Mononuclear cell (primary cell): ENCODE data around the gene OSBPL1A. TPM values are rescaled to one million over a fixed set of nuclear protein-coding genes. Genes with fewer than 3 reads are reported as not detected.

ENCODE experiments used
- H3K27me3 ChIP-seq: 2 replicates; pipeline ENCODE4 v1.6.0; 2011; ENCODE audit warnings: low read length, control low read depth; ENCODE audit not compliant: insufficient read depth
- H3K4me1 ChIP-seq: 2 replicates; pipeline ENCODE4 v1.5.1; 2011; ENCODE audit warnings: mild to moderate bottlenecking, low read length, control low read depth; ENCODE audit not compliant: insufficient read depth
- H3K4me3 ChIP-seq: 2 replicates; pipeline ENCODE4 v1.5.1; 2011; ENCODE audit warnings: mild to moderate bottlenecking, low read length, moderate library complexity
- H3K9me3 ChIP-seq: 2 replicates; pipeline ENCODE4 v1.5.1; 2011; ENCODE audit warnings: low read depth, mild to moderate bottlenecking, control low read depth, low read length
- total RNA-seq: library from RNA; depleted of rRNA; stranded (reverse); fragments of >200 nt; gene quantifications from one replicate; pipeline ENCODE4 v1.2.3, GENCODE V29; 2012

Gene OSBPL1A
- total RNA-seq, 1 donor: 4.2 TPM

- Histone ChIP-seq H3K4me1 (peaks cover 10% of the 10 kb centered on the region), H3K4me3 (no peak overlapping the region), H3K27me3 (no peaks in the 10 kb centered on the region), H3K9me3 (no peaks in the 10 kb centered on the region)
Measured at GRCh38 chr18:24189007-24189528, 208.6 kb downstream of the OSBPL1A start.

- H3K27me3 ChIP-seq: no peaks in the 10 kb centered on the region
- H3K9me3 ChIP-seq: no peaks in the 10 kb centered on the region
- no peak overlapping the region for H3K4me3 ChIP-seq
- peaks cover 10% of the 10 kb centered on the region for H3K4me1 ChIP-seq
Measured at GRCh38 chr18:24188120-24188519, 209.5 kb downstream of the OSBPL1A start.

- Histone ChIP-seq H3K27me3 (no peaks in the 10 kb centered on the region), H3K4me3 (no peak overlapping the region), H3K9me3 (no peaks in the 10 kb centered on the region), H3K4me1 (peaks cover 10% of the 10 kb centered on the region)
Measured at GRCh38 chr18:24187689-24188088, 209.9 kb downstream of the OSBPL1A start.

- Histone ChIP-seq H3K9me3 (no peaks in the 10 kb centered on the region), H3K4me3 (no peak overlapping the region), H3K27me3 (no peaks in the 10 kb centered on the region), H3K4me1 (peaks cover 10% of the 10 kb centered on the region)
Measured at GRCh38 chr18:24187049-24187448, 210.6 kb downstream of the OSBPL1A start.

- Histone ChIP-seq H3K4me1 (peaks cover 10% of the 10 kb centered on the region), H3K27me3 (no peaks in the 10 kb centered on the region), H3K4me3 (no peak overlapping the region), H3K9me3 (no peaks in the 10 kb centered on the region)
Measured at GRCh38 chr18:24185805-24186204, 211.8 kb downstream of the OSBPL1A start.

GRCh38 chr18:24181806-24182205, 215.8 kb downstream of the OSBPL1A start:
- Histone ChIP-seq H3K4me3 (no peak overlapping the region), H3K27me3 (no peaks in the 10 kb centered on the region), H3K4me1 (peaks cover under 1% of the 10 kb centered on the region), H3K9me3 (no peaks in the 10 kb centered on the region)

GRCh38 chr18:24180048-24180447, 217.6 kb downstream of the OSBPL1A start:
- Histone ChIP-seq H3K4me1 (no peaks in the 10 kb centered on the region), H3K4me3 (no peak overlapping the region), H3K27me3 (no peaks in the 10 kb centered on the region), H3K9me3 (no peaks in the 10 kb centered on the region)

GRCh38 chr18:24177499-24178133, 220.0 kb downstream of the OSBPL1A start:
- H3K9me3 ChIP-seq: no peaks in the 10 kb centered on the region
- no peaks in the 10 kb centered on the region for H3K4me1 ChIP-seq
- no peaks in the 10 kb centered on the region for H3K27me3 ChIP-seq
- no peak overlapping the region for H3K4me3 ChIP-seq

- Histone ChIP-seq H3K4me3 (no peak overlapping the region), H3K27me3 (no peaks in the 10 kb centered on the region), H3K4me1 (no peaks in the 10 kb centered on the region), H3K9me3 (no peaks in the 10 kb centered on the region)
Measured at GRCh38 chr18:24176727-24177416, 220.8 kb downstream of the OSBPL1A start.

GRCh38 chr18:24173997-24174396, 223.6 kb downstream of the OSBPL1A start:
- Histone ChIP-seq H3K4me1 (no peaks in the 10 kb centered on the region), H3K27me3 (no peaks in the 10 kb centered on the region), H3K4me3 (no peak overlapping the region), H3K9me3 (no peaks in the 10 kb centered on the region)

GRCh38 chr18:24170360-24170759, 227.3 kb downstream of the OSBPL1A start:
- H3K4me1 ChIP-seq: no peaks in the 10 kb centered on the region
- H3K9me3 ChIP-seq: no peaks in the 10 kb centered on the region
- H3K4me3 ChIP-seq: no peak overlapping the region
- no peaks in the 10 kb centered on the region for H3K27me3 ChIP-seq

- Histone ChIP-seq H3K4me1 (no peaks in the 10 kb centered on the region), H3K4me3 (no peak overlapping the region), H3K27me3 (no peaks in the 10 kb centered on the region), H3K9me3 (no peaks in the 10 kb centered on the region)
Measured at GRCh38 chr18:24168496-24168895, 229.1 kb downstream of the OSBPL1A start.

GRCh38 chr18:24161304-24161703, 236.3 kb downstream of the OSBPL1A start:
- no peaks in the 10 kb centered on the region for H3K4me1 ChIP-seq
- H3K9me3 ChIP-seq: no peaks in the 10 kb centered on the region
- H3K27me3 ChIP-seq: no peaks in the 10 kb centered on the region
- H3K4me3 ChIP-seq: no peak overlapping the region

GRCh38 chr18:24160086-24160485, 237.5 kb downstream of the OSBPL1A start:
- Histone ChIP-seq H3K4me1 (no peaks in the 10 kb centered on the region), H3K27me3 (no peaks in the 10 kb centered on the region), H3K9me3 (no peaks in the 10 kb centered on the region), H3K4me3 (no peak overlapping the region)

- no peaks in the 10 kb centered on the region for H3K27me3 ChIP-seq
- H3K4me1 ChIP-seq: no peaks in the 10 kb centered on the region
- H3K4me3 ChIP-seq: no peak overlapping the region
Measured at GRCh38 chr18:24157855-24158254, 239.8 kb downstream of the OSBPL1A start.

GRCh38 chr18:24153397-24153796, 244.2 kb downstream of the OSBPL1A start:
- Histone ChIP-seq H3K4me1 (no peaks in the 10 kb centered on the region), H3K4me3 (no peak overlapping the region), H3K27me3 (no peaks in the 10 kb centered on the region), H3K9me3 (no peaks in the 10 kb centered on the region)

More at GRCh38 chr18:24157855-24158254, 239.8 kb downstream of the OSBPL1A start:
- no peaks in the 10 kb centered on the region for H3K9me3 ChIP-seq
